GM21423 (cell line): ENCODE measurements around the gene NAA35.

Source experiments
- ATAC-seq: cut with Tn5 transposase; IDR thresholded peaks from one replicate; pipeline ENCODE4 v1.9.1; 2021; ENCODE audit warnings: mild to moderate bottlenecking, moderate library complexity; ENCODE audit not compliant: unreplicated experiment

NAA35 gene

DNA sequence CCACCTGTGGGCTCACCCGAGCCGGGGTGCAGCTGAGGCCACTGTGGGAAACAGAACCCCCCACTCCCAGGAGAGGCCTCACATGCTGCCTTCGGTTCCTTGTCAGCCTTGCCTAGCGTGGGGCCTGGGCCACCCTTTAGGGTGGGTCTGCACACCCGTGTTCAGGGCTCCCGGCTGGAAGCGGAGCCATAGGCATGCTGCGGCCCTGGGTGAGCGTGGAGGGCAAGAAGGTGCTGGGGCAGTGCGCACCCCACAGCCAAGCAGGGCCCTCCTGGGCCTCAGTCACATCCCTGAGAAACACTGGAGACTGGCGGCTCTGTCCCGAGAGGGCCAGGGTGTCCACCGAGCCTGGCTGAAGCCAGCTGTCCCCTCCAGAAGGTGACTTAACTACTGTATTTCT, 116.5 kb downstream of the NAA35 start:
- no peak for ATAC-seq

DNA sequence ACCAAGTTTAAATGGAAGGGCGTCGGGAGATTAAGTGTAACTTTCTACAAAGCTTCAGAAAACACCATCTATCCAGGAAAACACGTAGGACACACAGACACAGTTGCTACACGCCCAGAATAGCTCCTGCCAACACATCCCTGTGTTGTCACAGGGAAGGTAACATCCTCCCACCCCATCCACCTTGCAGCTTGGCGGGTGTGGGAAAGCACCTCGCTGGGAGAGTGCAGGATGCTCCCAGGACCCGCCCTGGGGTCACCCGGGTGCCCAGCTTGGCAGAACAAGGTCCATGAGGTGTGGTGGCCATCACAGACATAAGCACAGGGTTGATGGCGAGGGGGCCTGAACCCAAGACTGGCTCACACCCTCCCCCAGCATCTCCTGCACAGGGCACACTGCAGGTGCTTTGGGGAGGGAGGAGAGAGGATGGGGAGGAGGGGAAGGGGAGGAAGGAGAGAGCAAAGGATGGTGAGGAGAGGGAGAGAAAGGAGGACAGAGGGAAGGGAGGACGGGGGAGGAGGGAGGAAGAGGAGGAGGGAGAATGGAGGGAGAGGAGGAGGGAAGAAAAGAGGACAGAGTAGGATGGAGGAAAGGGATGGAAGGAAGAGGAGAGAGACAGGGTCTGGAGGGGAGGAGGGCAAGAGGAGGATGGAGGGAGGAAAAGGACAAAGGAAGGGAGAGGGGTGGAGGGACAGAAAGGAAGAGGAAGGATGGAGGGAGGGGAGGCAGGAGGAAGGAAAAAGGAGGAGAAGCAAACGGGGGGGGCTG, 121.2 kb downstream of the NAA35 start:
- no peak for ATAC-seq

DNA sequence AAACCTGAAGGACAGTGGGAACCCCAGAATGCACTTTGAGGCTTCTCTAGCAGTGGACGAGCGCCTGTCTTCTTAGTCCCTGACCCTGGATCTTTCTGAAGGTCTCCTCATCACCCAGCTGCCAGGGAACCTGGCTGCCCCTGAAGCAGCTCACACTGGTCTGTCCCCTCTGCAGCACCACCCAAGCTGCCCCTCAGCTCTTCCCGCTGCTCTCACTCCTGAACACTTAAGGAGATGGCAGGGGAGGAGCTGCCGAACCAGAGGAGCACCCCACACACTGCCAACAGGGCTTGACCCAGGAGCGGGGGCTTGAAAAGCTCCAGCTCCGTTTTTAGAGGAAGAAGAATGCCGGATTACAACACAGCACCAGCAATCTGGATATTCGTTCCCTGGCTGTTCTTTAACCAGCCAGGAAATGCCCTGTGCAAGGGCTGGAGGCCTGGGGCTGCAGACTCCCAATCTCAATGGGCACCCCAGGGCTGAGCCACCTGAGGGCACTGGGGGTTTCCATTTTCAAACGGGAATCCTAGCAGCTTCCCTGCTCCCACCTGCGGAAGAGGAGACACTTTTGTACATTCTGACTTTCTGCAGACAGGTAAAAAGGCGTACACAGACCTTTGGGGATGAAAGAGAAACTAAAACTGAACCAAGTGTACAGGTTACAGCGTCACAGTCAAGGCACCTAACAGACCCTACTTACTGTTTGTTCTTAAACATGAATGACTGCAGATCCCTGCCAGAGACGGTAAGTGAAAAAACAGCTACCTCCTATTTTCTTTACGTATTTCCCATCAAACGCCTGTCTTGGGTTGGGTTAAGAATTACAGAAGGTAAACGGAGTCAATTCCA, 122.1 kb downstream of the NAA35 start:
- no peak for ATAC-seq

DNA sequence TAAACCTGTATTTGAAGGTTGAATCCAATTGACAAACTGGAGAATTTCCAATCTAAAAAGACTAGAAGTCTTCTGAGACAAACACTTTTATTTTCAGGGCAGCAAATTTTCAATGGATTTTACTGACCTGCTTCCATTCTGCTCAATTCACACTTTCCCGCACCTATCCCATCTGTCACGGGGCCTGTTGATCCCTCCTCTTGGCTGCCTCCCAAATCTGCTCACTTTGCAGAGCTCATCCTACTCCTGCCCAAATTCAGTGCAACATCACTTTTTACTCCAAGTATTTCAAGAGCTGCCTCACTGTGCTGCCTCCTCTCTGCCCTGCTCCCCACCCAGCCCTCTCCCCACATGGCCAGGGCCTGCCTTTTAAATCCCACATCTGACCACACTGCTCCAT, 123.3 kb downstream of the NAA35 start:
- ATAC-seq = no peak

GRCh38 chr9:86069206-86069869, 128.4 kb downstream of the NAA35 start:
- no peak for ATAC-seq
